H1 (cell line): ENCODE data around the gene SEC24C. TPM values are rescaled to one million over a fixed set of nuclear protein-coding genes. Genes with fewer than 3 reads are reported as not detected.

Experiments
- CTCF ChIA-PET: fragments of 300-600 bp; sonication (Branson Sonifier 250); formaldehyde crosslinking; loops from one replicate; lab custom pipeline; 2021; ENCODE audit not compliant: partially characterized antibody; lab: Charles Lee
- POLR2A ChIA-PET: fragments of 300-600 bp; sonication (Branson Sonifier 250); formaldehyde crosslinking; loops from one replicate; lab custom pipeline; 2021; ENCODE audit warnings: inconsistent platforms; ENCODE audit not compliant: partially characterized antibody; lab: Charles Lee
- DNase-seq, 2 experiments: peaks; one replicate each; pipeline versions ENCODE4 v3.0.0 to v3.0.0-alpha.2; 2010 to 2022; ENCODE audit warnings: low spot score in 2 of 2, low read depth in 1 of 2, mixed read lengths in 1 of 2
- FAIRE-seq: peaks from 2 replicates; lab custom pipeline; 2011; peaks lifted over from hg19 to GRCh38; lab: Jason Lieb, UNC
- H2AFZ ChIP-seq: 2 replicates; pipeline ENCODE4 v1.8.1; 2012; ENCODE audit warnings: low read length, inconsistent platforms
- H2AK5ac ChIP-seq: 2 replicates; pipeline ENCODE4 v1.6.1; 2013; ENCODE audit warnings: low read depth, low read length
- H2BK120ac ChIP-seq: replicated peaks from 2 replicates; pipeline ENCODE3; 2013; ENCODE audit warnings: low read depth, low read length, inconsistent platforms
- H2BK12ac ChIP-seq: 2 replicates; pipeline ENCODE4 v1.6.1; 2013; ENCODE audit warnings: low read depth, low read length
- H2BK15ac ChIP-seq: 2 replicates; pipeline ENCODE4 v1.6.1; 2013; ENCODE audit warnings: low read length
- H2BK20ac ChIP-seq: 2 replicates; pipeline ENCODE4 v1.6.1; 2013; ENCODE audit warnings: low read length
- H2BK5ac ChIP-seq: 2 replicates; pipeline ENCODE4 v1.6.1; 2013; ENCODE audit warnings: low read depth, low read length
- H3K14ac ChIP-seq: 2 replicates; pipeline ENCODE4 v1.6.1; 2013; ENCODE audit warnings: inconsistent platforms; ENCODE audit not compliant: insufficient read length
- H3K18ac ChIP-seq: 2 replicates; pipeline ENCODE4 v1.6.1; 2013; ENCODE audit warnings: low read length; ENCODE audit errors: extremely low read depth
- H3K23ac ChIP-seq: 2 replicates; pipeline ENCODE4 v1.6.1; 2013; ENCODE audit warnings: inconsistent platforms; ENCODE audit not compliant: insufficient read length
- H3K23me2 ChIP-seq: 2 replicates; pipeline ENCODE4 v1.6.1; 2013; ENCODE audit warnings: low read depth, low read length
- H3K27ac ChIP-seq: 2 replicates; pipeline ENCODE4 v1.6.1; 2011; ENCODE audit warnings: low read depth, low read length, inconsistent platforms
- H3K27me3 ChIP-seq, 4 experiments: replicated peaks in 1 of 4; 1 replicate in 1 of 4; 2 replicates in 3 of 4; pipeline versions ENCODE4 v1.6.1 to v1.8.1; 2011 to 2013; ENCODE audit warnings: low read length in 3 of 4, mild to moderate bottlenecking in 3 of 4, inconsistent platforms in 2 of 4, mixed read lengths in 2 of 4, moderate library complexity in 1 of 4; ENCODE audit not compliant: control insufficient read depth in 3 of 4, insufficient read depth in 3 of 4; ENCODE audit errors: extremely low read depth in 1 of 4
- H3K36me3 ChIP-seq, 4 experiments: 2 replicates each; pipeline versions ENCODE4 v1.6.1 to v1.8.1; 2011 to 2013; ENCODE audit warnings: mild to moderate bottlenecking in 4 of 4, low read length in 3 of 4, moderate library complexity in 2 of 4, control low read depth in 1 of 4, inconsistent platforms in 1 of 4; ENCODE audit not compliant: insufficient read depth in 4 of 4, control insufficient read depth in 2 of 4
- H3K4ac ChIP-seq: replicated peaks from 2 replicates; pipeline ENCODE3; 2013; ENCODE audit warnings: low read length, low read depth, mixed read lengths, inconsistent platforms; ENCODE audit not compliant: insufficient read length
- H3K4me1 ChIP-seq, 4 experiments: replicated peaks in 1 of 4; 1 replicate in 1 of 4; 2 replicates in 3 of 4; pipeline versions ENCODE4 v1.6.1 to v1.8.1; 2011 to 2013; ENCODE audit warnings: low read length in 3 of 4, inconsistent platforms in 2 of 4, mixed read lengths in 1 of 4; ENCODE audit not compliant: insufficient read depth in 4 of 4, control insufficient read depth in 3 of 4
- H3K4me2 ChIP-seq, 2 experiments: 2 replicates each; pipeline versions ENCODE4 v1.6.1 to v1.8.1; 2011 to 2013; ENCODE audit warnings: low read depth in 2 of 2, low read length in 2 of 2, control low read depth in 1 of 2, inconsistent platforms in 1 of 2, mild to moderate bottlenecking in 1 of 2; ENCODE audit not compliant: insufficient read depth in 1 of 2
- H3K4me3 ChIP-seq, 4 experiments: fragments of 200-600, 300-600 bp in 1 of 4; sonication (generic), shearing (Covaris generic), sonication (Bioruptor Twin) in 1 of 4; 2 replicates each; pipeline versions ENCODE4 v1.5.1 to v1.8.1; 2011 to 2016; ENCODE audit warnings: low read length in 4 of 4, low read depth in 3 of 4, control low read depth in 2 of 4, inconsistent platforms in 2 of 4, mild to moderate bottlenecking in 2 of 4, mixed read lengths in 1 of 4, moderate library complexity in 1 of 4; ENCODE audit not compliant: insufficient read depth in 2 of 4; ENCODE audit errors: extremely low read depth in 1 of 4
- H3K56ac ChIP-seq: replicated peaks from 2 replicates; pipeline ENCODE3; 2013; ENCODE audit warnings: low read depth, mild to moderate bottlenecking, mixed read lengths, low read length, inconsistent platforms; ENCODE audit not compliant: insufficient read length
- H3K79me1 ChIP-seq: 2 replicates; pipeline ENCODE4 v1.6.1; 2013; ENCODE audit warnings: low read depth, low read length, control low read depth
- H3K79me2 ChIP-seq, 2 experiments: 2 replicates each; pipeline versions ENCODE4 v1.6.1 to v1.8.1; 2012 to 2013; ENCODE audit warnings: low read length in 2 of 2, mild to moderate bottlenecking in 2 of 2, inconsistent platforms in 1 of 2; ENCODE audit not compliant: insufficient read depth in 2 of 2, control insufficient read depth in 1 of 2
- H3K9ac ChIP-seq, 4 experiments: replicated peaks in 1 of 4; 1 replicate in 1 of 4; 2 replicates in 3 of 4; pipeline versions ENCODE4 v1.6.1 to v1.8.1; 2011 to 2013; ENCODE audit warnings: low read depth in 3 of 4, low read length in 3 of 4, control low read depth in 2 of 4, mild to moderate bottlenecking in 2 of 4, moderate library complexity in 2 of 4, inconsistent platforms in 1 of 4; ENCODE audit errors: extremely low read depth in 1 of 4
- H3K9me3 ChIP-seq, 2 experiments: 2 replicates each; pipeline versions ENCODE4 v1.6.1 to v1.8.1; 2012 to 2013; ENCODE audit warnings: mild to moderate bottlenecking in 2 of 2, moderate library complexity in 2 of 2, control low read depth in 1 of 2, inconsistent platforms in 1 of 2, low read depth in 1 of 2, low read length in 1 of 2, mixed read lengths in 1 of 2; ENCODE audit not compliant: insufficient read depth in 2 of 2
- H4K20me1 ChIP-seq, 2 experiments: replicated peaks in 1 of 2; 2 replicates each; pipeline versions ENCODE3 to v1.8.1; 2011 to 2013; ENCODE audit warnings: inconsistent platforms in 2 of 2, low read length in 2 of 2, mild to moderate bottlenecking in 1 of 2; ENCODE audit not compliant: insufficient read depth in 2 of 2, control insufficient read depth in 1 of 2
- H4K5ac ChIP-seq: 2 replicates; pipeline ENCODE4 v1.6.1; 2013; ENCODE audit warnings: low read length, low read depth, mixed read lengths, inconsistent platforms; ENCODE audit not compliant: insufficient read length
- H4K8ac ChIP-seq: 2 replicates; pipeline ENCODE4 v1.8.0; 2013; ENCODE audit warnings: mild to moderate bottlenecking, moderate library complexity, low read length, inconsistent platforms; ENCODE audit not compliant: insufficient read depth; ENCODE audit errors: extremely low read depth
- H4K91ac ChIP-seq: replicated peaks from 2 replicates; pipeline ENCODE3; 2013; ENCODE audit warnings: low read length, mixed read lengths, inconsistent platforms; ENCODE audit not compliant: insufficient read length
- POU5F1 ChIP-seq: IDR thresholded peaks from 2 replicates; pipeline ENCODE4 v1.6.1; 2011; ENCODE audit warnings: low read depth, mild to moderate bottlenecking, low read length, moderate library complexity
- SP2 ChIP-seq: IDR thresholded peaks from 2 replicates; pipeline ENCODE4 v1.6.1; 2012; ENCODE audit warnings: mild to moderate bottlenecking, low read length, inconsistent platforms
- YY1 ChIP-seq: IDR thresholded peaks from 2 replicates; pipeline ENCODE4 v1.6.1; 2011; ENCODE audit warnings: low read depth, mild to moderate bottlenecking, low read length
- WGBS, 2 experiments: shearing (Covaris generic) in 1 of 2; methylation state at CpG; one replicate each; pipeline versions ENCODE4 v1.1.6 to v1.1.7; 2013 to 2015; ENCODE audit warnings: low lambda C conversion rate in 2 of 2, mixed read lengths in 2 of 2, inconsistent platforms in 1 of 2, low coverage in 1 of 2, missing lambda C conversion rate in 1 of 2; ENCODE audit not compliant: insufficient replicate concordance in 2 of 2, insufficient coverage in 1 of 2, insufficient read length in 1 of 2; ENCODE audit errors: extremely low coverage in 1 of 2, missing lambda C conversion rate in 1 of 2; 5-methylcytosine and 5-hydroxymethylcytosine counted together
- polyA plus RNA-seq, 7 experiments: library from polyadenylated mRNA; depleted of rRNA in 3 of 7; stranded (reverse) in 5 of 7; unstranded in 2 of 7; fragments of >200 nt in 5 of 7; fragments of 200-250 nt in 2 of 7; gene quantifications; 1 replicate in 5 of 7; 2 replicates in 1 of 7; 4 replicates in 1 of 7; pipeline versions ENCODE4 v1.2.1 to v1.2.3, GENCODE V29; 2011 to 2013; ENCODE audit warnings: missing spikeins in 2 of 7, mixed read lengths in 2 of 7
- total RNA-seq: library from RNA; stranded (reverse); fragmentation: NEBNext Ultra II Directional; extraction: Animal tissue kit (Norgen Biotek cat#: 25700); gene quantifications from 2 replicates; pipeline ENCODE4 v1.2.1, GENCODE V29; 2021

SEC24C gene
- total and polyA plus RNA-seq, 2 of the 8 experiments (the other 6 are each of a cell fraction or from before 2014, with no cell fraction given): 63.2 to 67.4 TPM

DNA sequence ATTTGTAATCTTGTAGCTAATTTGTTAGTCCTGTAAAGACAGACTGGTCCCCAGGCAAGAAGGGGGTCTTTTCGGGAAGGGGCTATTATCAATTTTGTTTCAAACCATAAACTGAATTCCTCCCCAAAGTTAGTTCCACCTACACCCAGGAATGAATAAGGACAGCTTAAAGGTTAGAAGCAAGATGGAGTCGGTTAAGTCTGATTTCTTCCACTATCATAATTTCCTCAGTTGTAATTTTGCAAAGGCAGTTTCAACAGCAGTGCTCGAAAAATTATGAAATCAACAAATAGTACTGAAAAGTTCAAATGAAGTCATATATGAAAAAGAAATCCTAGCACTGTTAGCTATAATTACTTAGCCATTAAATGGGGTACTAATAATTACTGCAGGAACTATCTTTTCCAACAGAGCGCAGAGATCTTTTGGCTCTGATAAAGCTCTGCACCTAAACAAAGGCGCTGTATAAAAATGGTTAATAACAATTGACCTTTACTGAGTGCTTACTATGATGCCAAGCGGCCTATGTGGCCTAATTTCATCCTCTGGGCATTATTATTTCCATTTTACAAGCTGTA is 756 bp upstream of the SEC24C start:
- Histone ChIP-seq H3K27ac (peak overlapping the region; percentile 93), H3K14ac (no peak overlapping the region), H3K23me2 (peaks cover 3% of the 10 kb centered on the region; the same call in 1 of the 2 replicates), H2BK120ac (peak overlapping the region; percentile 92), H3K79me2 (peaks cover 0 to 15% of the 10 kb centered on the region in 2 experiments; a peak in 2 of 4 replicates), H3K4ac (peak overlapping the region; percentile 85), H4K20me1 (no peaks in the 10 kb centered on the region), H3K27me3 (no peaks in the 10 kb centered on the region), H2AK5ac (0 out of 2 replicates have a peak overlapping the region, but pooled peaks have one; percentile 19), H3K9ac (peak overlapping the region; percentile 87 to 93 (median 92))
- POLR2A ChIA-PET: interaction anchor here (0.7 to 7.0 kb wide), 22 partner anchors 10 to 490 kb away, joined by 3 to 124 read pairs (median 4); partner anchors contain the start of genes CHCHD1, SYNPO2L and ZSWIM8
- TF ChIP-seq SP2 (no peak), YY1 (no peak), POU5F1 (no peak)
- TF ChIP-seq, all 59 proteins: peak for 0
- H2BK12ac ChIP-seq: 0 out of 2 replicates have a peak overlapping the region, but pooled peaks have one; percentile 21
- peak overlapping the region; percentile 68; the same call in 1 of the 2 replicates for H2AFZ ChIP-seq
- H3K4me2 ChIP-seq: peak overlapping the region; percentile 49 to 86
- H3K4me1 ChIP-seq: peaks cover 5 to 20% (median 10%) of the 10 kb centered on the region in 4 experiments; a peak in 6 of 7 replicates
- peaks cover 6% of the 10 kb centered on the region for H3K79me1 ChIP-seq
- CTCF ChIA-PET: interaction anchor here (0.7 to 1.3 kb wide), 3 partner anchors 13 to 214 kb away, joined by 3 read pairs; no protein-coding TSS in a partner anchor
- H4K5ac ChIP-seq: peak overlapping the region; percentile 81
- H4K8ac ChIP-seq: peak overlapping the region; percentile 93; the same call in 1 of the 2 replicates
- no peak overlapping the region for H2BK20ac ChIP-seq
- peak overlapping the region; percentile 95 for H4K91ac ChIP-seq
- H3K56ac ChIP-seq: peak overlapping the region; percentile 66
- no peak overlapping the region for H3K23ac ChIP-seq
- H3K4me3 ChIP-seq: peak overlapping the region; percentile 69 to 92 (median 82)
- WGBS, 2 experiments: 17% methylated on average over 6 of the region's 6 CpGs; no CpG with 5 or more reads in 1 of the 2 experiments
- peak overlapping the region; percentile 89 for H3K18ac ChIP-seq
- no peak for DNase-seq
- FAIRE-seq: no peak
- peaks cover 0 to 8% (median 0%) of the 10 kb centered on the region in 4 experiments; a peak in 1 of 8 replicates for H3K36me3 ChIP-seq
- no peak overlapping the region for H2BK15ac ChIP-seq
- no peaks in the 10 kb centered on the region for H3K9me3 ChIP-seq
- H2BK5ac ChIP-seq: peak overlapping the region; percentile 84
